GM10266 (cell line): ENCODE results near the gene MAD2L1.
"Not testable (repeated sequence)": the region's sequence is repeated elsewhere in the genome, so short reads cannot be mapped to it uniquely, and the experiment has no call there.

Experiments
- DNase-seq: peaks from one replicate; pipeline ENCODE4 v3.0.0; 2012; ENCODE audit errors: extremely low spot score
- TF ChIP-seq, protein P1 (sequence below): IDR thresholded peaks from 2 replicates; pipeline ENCODE4 v1.5.1; 2012; ENCODE audit warnings: mild to moderate bottlenecking, low read depth; ENCODE audit not compliant: control insufficient read depth, insufficient read depth; ENCODE audit errors: missing control alignments

MAD2L1 gene

GRCh38 chr4:120066517-120067340 is at the start of gene MAD2L1:
Gene MAD2L1 (minus strand): TSS chr4:120066848. CDS start chr4:120066734, 114 bp downstream.
- DNase-seq, result peak; percentile 89
- TF ChIP-seq, protein P1, sequence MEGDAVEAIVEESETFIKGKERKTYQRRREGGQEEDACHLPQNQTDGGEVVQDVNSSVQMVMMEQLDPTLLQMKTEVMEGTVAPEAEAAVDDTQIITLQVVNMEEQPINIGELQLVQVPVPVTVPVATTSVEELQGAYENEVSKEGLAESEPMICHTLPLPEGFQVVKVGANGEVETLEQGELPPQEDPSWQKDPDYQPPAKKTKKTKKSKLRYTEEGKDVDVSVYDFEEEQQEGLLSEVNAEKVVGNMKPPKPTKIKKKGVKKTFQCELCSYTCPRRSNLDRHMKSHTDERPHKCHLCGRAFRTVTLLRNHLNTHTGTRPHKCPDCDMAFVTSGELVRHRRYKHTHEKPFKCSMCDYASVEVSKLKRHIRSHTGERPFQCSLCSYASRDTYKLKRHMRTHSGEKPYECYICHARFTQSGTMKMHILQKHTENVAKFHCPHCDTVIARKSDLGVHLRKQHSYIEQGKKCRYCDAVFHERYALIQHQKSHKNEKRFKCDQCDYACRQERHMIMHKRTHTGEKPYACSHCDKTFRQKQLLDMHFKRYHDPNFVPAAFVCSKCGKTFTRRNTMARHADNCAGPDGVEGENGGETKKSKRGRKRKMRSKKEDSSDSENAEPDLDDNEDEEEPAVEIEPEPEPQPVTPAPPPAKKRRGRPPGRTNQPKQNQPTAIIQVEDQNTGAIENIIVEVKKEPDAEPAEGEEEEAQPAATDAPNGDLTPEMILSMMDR, result no peak

GRCh38 chr4:120111745-120112144 is 45.1 kb upstream of the MAD2L1 start:
- no peak for DNase-seq
- TF ChIP-seq, protein P1, result no peak

DNA sequence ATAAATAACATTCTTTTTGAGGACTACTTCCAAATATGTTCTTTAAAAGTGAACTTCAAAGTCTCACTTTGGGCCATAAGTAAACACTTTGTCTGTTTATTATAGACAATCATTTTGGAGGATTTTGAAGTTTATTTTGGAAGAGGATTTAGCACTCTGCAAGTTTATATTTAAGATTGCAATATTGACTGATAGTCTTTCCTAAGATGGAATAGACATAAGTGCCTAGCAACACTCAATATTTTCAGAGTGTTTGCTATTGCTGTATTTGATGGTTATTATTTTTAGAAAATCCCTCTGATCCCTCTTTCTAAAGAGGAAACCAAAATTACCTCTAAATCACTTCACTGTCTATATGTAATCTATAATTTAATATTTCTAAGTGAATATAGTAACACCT is 42.8 kb upstream of the MAD2L1 start:
- TF ChIP-seq, protein P1, result no peak

DNA sequence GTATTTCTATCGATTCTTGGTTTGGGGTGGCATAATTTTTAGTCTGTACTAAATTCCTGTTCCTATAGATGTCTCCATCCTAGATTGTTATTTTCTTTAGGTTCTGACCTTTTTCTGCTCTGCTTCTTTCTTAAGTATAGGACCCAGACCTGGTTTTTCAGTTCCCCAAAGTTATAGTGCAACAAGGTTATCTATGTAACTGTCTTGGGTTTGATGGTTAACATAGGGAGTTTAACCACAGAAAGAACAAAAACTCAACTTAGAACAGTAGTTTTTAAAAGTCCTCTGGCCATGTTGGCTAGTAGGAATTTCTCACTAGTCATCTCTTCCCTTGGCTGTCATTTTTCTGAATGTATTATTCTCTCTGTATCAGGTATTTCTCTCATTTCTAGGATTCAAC is 38.8 kb upstream of the MAD2L1 start:
- DNase-seq, result peak; percentile 5
- TF ChIP-seq, protein P1, result no peak

More for the DNA sequence above, 42.8 kb upstream of the MAD2L1 start:
- no peak for DNase-seq

- TF ChIP-seq, protein P1, result no peak
- no peak for DNase-seq
Measured at GRCh38 chr4:120096508-120097297, 30.1 kb upstream of the MAD2L1 start.

- DNase-seq, result no peak
- TF ChIP-seq, protein P1, result no peak
Measured at GRCh38 chr4:120088507-120088906, 21.9 kb upstream of the MAD2L1 start.

- DNase-seq, result not testable (repeated sequence)
Measured at GRCh38 chr4:120088066-120088465, 21.4 kb upstream of the MAD2L1 start.
